ENCODE results near the gene EVL. TPM values are rescaled to one million over a fixed set of nuclear protein-coding genes. Genes with fewer than 3 reads are reported as not detected.

EVL gene
- total and polyA plus RNA-seq, 2 of the 8 experiments (the other 6 are each of a cell fraction or from before 2014, with no cell fraction given) = 30.7 to 64.6 TPM

DNA sequence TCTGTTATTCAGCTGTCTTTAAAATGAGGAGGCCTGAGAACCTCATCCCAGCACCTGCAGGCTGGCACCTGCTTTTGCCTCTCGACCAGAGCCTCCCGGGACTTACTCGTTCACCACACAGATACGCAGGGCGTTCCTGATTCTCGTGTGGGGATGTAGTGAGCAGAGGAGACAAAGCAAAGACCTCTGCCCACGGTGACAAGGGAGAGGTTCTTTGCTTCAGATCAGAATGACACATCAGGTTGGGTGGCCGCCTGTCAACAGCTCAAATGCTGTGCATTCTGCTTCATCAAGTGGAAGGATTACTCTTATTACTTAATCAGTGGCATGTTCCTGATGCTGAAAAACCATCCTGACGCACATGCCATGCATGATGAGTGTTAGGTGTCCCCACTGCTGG lies 69.9 kb downstream of the EVL start:
- Histone ChIP-seq H3K14ac (ENCODE audit: insufficient read length) (no peak overlapping the region), H3K79me2 (ENCODE audit: control insufficient read depth in 1 of 2, insufficient read depth in 2 of 2, low read length in 2 of 2) (no peaks in the 10 kb centered on the region), H3K27me3 (replicated peaks in 1 of 4; ENCODE audit: control insufficient read depth in 3 of 4, extremely low read depth in 1 of 4, insufficient read depth in 3 of 4, low read length in 3 of 4) (no peaks in the 10 kb centered on the region; a peak in 1 of 7 replicates), H3K23me2 (ENCODE audit: low read depth, low read length) (no peaks in the 10 kb centered on the region), H2BK120ac (replicated peaks; ENCODE audit: low read depth, low read length) (no peak overlapping the region), H3K9me3 (ENCODE audit: insufficient read depth in 2 of 2, low read depth in 1 of 2, low read length in 1 of 2) (no peaks in the 10 kb centered on the region), H3K4me1 (replicated peaks in 1 of 4; ENCODE audit: control insufficient read depth in 3 of 4, insufficient read depth in 4 of 4, low read length in 3 of 4) (peaks cover 0 to 9% (median 6%) of the 10 kb centered on the region in 4 experiments; a peak in 4 of 7 replicates), H3K56ac (replicated peaks; ENCODE audit: insufficient read length, low read depth, low read length) (no peak overlapping the region), H4K91ac (replicated peaks; ENCODE audit: insufficient read length, low read length) (no peak overlapping the region), H2AK5ac (ENCODE audit: low read depth, low read length) (0 out of 2 replicates have a peak overlapping the region, but pooled peaks have one; percentile 4), H3K4me2 (ENCODE audit: insufficient read depth in 1 of 2, low read depth in 2 of 2, low read length in 2 of 2) (no peak overlapping the region), H4K8ac (ENCODE audit: extremely low read depth, insufficient read depth, low read length) (no peak overlapping the region), H4K5ac (ENCODE audit: insufficient read length, low read depth, low read length) (no peak overlapping the region), H3K4me3 (ENCODE audit: extremely low read depth in 1 of 4, insufficient read depth in 2 of 4, low read depth in 3 of 4, low read length in 4 of 4) (no peak overlapping the region), H3K79me1 (ENCODE audit: low read depth, low read length) (peaks cover 3% of the 10 kb centered on the region; the same call in 1 of the 2 replicates), H2BK15ac (ENCODE audit: low read length) (no peak overlapping the region), H2BK20ac (ENCODE audit: low read length) (no peak overlapping the region), H3K4ac (replicated peaks; ENCODE audit: insufficient read length, low read depth, low read length) (no peak overlapping the region), H2BK12ac (ENCODE audit: low read depth, low read length) (no peak overlapping the region), H3K9ac (replicated peaks in 1 of 4; ENCODE audit: extremely low read depth in 1 of 4, low read depth in 3 of 4, low read length in 3 of 4) (no peak overlapping the region), H3K27ac (ENCODE audit: low read depth, low read length) (no peak overlapping the region), H2BK5ac (ENCODE audit: low read depth, low read length) (no peak overlapping the region), H2AFZ (ENCODE audit: low read length) (no peak overlapping the region), H4K20me1 (replicated peaks in 1 of 2; ENCODE audit: control insufficient read depth in 1 of 2, insufficient read depth in 2 of 2, low read length in 2 of 2) (peaks cover 0 to 2% of the 10 kb centered on the region in 2 experiments), H3K36me3 (ENCODE audit: control insufficient read depth in 2 of 4, insufficient read depth in 4 of 4, low read length in 3 of 4) (no peaks in the 10 kb centered on the region; a peak in 2 of 8 replicates), H3K23ac (ENCODE audit: insufficient read length) (no peak overlapping the region), H3K18ac (ENCODE audit: extremely low read depth, low read length) (no peak overlapping the region)
- ChIA-PET POLR2A (ENCODE audit: partially characterized antibody) (no interaction called here), CTCF (ENCODE audit: partially characterized antibody) (interaction anchor here (0.7 to 22.9 kb wide), 6 partner anchors 8 to 61 kb away, joined by 3 to 307 read pairs (median 4); partner anchors contain the start of gene DEGS2)
- TF ChIP-seq POU5F1 (IDR thresholded peaks at IDR 0.05; ENCODE audit: low read depth, low read length) (no peak), TBP (IDR thresholded peaks at IDR 0.05; ENCODE audit: low read depth, low read length) (no peak), KDM1A (IDR thresholded peaks at IDR 0.05; ENCODE audit: borderline replicate concordance, low read length) (no peak)
- DNase-seq (ENCODE audit: low read depth in 1 of 2, low spot score in 2 of 2) = no peak
- WGBS, 2 experiments (ENCODE audit: extremely low coverage in 1 of 2, insufficient coverage in 1 of 2, insufficient read length in 1 of 2, insufficient replicate concordance in 2 of 2, low coverage in 1 of 2, low lambda C conversion rate in 2 of 2, missing lambda C conversion rate in 1 of 2) = 90% methylated on average over 9 of the region's 9 CpGs; no CpG with 5 or more reads in 1 of the 2 experiments
- FAIRE-seq = no peak

Data from H1 (cell line).